Left ventricle myocardium inferior (tissue), 1 donor: ENCODE data around the gene CLEC16A. TPM values are rescaled to one million over a fixed set of nuclear protein-coding genes. Genes with fewer than 3 reads are reported as not detected.
A peak's percentile ranks its signal among the peaks of the same experiment; 100 is the strongest.

ENCODE experiments used
- DNase-seq: peaks from one replicate; pipeline ENCODE4 v3.0.0-alpha.2; 2020
- H3K27ac ChIP-seq: fragments of 200-600 bp; replicated peaks from 2 replicates; pipeline ENCODE4 v1.8.0; 2021
- H3K27me3 ChIP-seq: fragments of 200-600 bp; 2 replicates; pipeline ENCODE4 v1.8.0; 2021; ENCODE audit warnings: low read depth
- H3K36me3 ChIP-seq: fragments of 200-600 bp; 2 replicates; pipeline ENCODE4 v1.8.0; 2021
- H3K4me1 ChIP-seq: fragments of 200-600 bp; 2 replicates; pipeline ENCODE4 v1.8.0; 2021
- H3K4me3 ChIP-seq: fragments of 200-600 bp; 2 replicates; pipeline ENCODE4 v1.8.0; 2021; ENCODE audit warnings: mild to moderate bottlenecking, moderate library complexity
- H3K9me3 ChIP-seq: fragments of 200-600 bp; replicated peaks from 2 replicates; pipeline ENCODE4 v1.8.0; 2021
- intact Hi-C: fragments of 100-400 bp; cut with micrococcal nuclease; formaldehyde crosslinking; loops from one replicate; pipeline ENCODE4 v1.11.0; 2022
- total RNA-seq: library from RNA; stranded (reverse); fragmentation: NEBNext Ultra II Directional; extraction: Animal tissue kit (Norgen Biotek cat#: 25700); gene quantifications from one replicate; pipeline ENCODE4 v1.2.1, GENCODE V29; 2021
- TF ChIP-seq, protein P1 (sequence below): fragments of 200-600 bp; IDR thresholded peaks from 2 replicates; pipeline ENCODE4 v1.8.0; 2021; ENCODE audit warnings: antibody characterized with exemption, mild to moderate bottlenecking, borderline replicate concordance
- donor health status: DM: no; HTN: yes; CAD: no; lungs with severe emphysema.

The CLEC16A gene
- total RNA-seq, 1 donor from 2014 or later, result 24.6 TPM

DNA sequence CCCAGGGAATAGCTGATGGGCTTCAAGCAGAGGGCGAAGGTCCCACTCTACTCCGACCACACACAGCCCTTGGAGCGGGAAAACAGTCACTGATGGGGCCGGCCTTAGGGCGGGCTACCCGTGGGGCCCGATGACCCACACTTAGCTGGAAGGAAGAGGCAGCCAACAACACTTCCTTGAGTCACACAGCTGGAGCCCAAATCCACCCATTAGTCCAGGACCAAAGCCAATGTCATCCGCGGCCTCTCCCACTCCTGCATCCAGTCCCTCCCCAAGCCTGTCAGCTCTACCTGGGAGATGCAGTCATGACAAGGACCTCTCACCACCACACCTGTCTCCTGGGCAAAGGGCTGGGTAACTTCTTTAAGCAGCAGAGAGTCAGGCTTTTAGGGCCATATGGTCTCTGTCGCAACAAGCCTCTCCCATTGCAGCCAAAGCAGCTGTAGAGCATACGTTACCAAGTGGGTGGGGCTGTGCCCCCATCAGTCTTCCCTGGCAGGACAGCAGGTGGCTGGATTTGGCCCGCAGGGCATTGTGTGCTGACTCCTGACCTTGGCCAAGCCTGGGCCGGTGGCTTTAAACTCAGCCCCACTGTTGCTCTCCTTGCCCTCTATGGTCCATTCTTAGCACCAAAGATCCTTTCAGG is 200.9 kb downstream of the CLEC16A start:
- no peak overlapping the region for H3K4me3 ChIP-seq
- no peaks in the 10 kb centered on the region for H3K9me3 ChIP-seq
- H3K4me1 ChIP-seq, result peaks cover 45% of the 10 kb centered on the region
- H3K27ac ChIP-seq, result peak overlapping the region; percentile 31
- TF ChIP-seq, protein P1, sequence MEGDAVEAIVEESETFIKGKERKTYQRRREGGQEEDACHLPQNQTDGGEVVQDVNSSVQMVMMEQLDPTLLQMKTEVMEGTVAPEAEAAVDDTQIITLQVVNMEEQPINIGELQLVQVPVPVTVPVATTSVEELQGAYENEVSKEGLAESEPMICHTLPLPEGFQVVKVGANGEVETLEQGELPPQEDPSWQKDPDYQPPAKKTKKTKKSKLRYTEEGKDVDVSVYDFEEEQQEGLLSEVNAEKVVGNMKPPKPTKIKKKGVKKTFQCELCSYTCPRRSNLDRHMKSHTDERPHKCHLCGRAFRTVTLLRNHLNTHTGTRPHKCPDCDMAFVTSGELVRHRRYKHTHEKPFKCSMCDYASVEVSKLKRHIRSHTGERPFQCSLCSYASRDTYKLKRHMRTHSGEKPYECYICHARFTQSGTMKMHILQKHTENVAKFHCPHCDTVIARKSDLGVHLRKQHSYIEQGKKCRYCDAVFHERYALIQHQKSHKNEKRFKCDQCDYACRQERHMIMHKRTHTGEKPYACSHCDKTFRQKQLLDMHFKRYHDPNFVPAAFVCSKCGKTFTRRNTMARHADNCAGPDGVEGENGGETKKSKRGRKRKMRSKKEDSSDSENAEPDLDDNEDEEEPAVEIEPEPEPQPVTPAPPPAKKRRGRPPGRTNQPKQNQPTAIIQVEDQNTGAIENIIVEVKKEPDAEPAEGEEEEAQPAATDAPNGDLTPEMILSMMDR, result no peak
- DNase-seq, result peak; percentile 53
- H3K36me3 ChIP-seq, result no peaks in the 10 kb centered on the region
- intact Hi-C loops, result no loop called here
- no peaks in the 10 kb centered on the region for H3K27me3 ChIP-seq

DNA sequence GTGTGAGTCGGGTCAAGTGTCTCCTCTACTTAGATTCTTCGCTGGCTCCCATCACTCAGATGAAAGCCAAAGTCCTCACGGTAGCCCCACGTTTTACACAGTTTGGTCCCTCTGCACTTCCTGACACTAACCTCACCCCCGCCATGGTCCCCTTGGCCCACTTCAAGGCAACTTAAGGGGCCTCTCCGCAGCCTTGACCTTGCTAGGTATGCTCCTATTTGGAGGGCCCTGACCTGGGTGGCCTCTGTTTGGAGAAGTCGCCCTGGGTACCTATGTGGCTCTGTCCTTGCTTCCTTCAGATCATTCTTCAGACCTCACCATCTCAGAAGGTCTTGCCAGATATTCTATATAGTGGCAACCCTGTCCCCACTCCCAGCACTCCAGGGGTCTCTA is 201.5 kb downstream of the CLEC16A start:
- H3K36me3 ChIP-seq, result no peaks in the 10 kb centered on the region
- no peaks in the 10 kb centered on the region for H3K27me3 ChIP-seq
- H3K9me3 ChIP-seq, result no peaks in the 10 kb centered on the region
- DNase-seq, result no peak
- intact Hi-C loops, result no loop called here
- TF ChIP-seq, protein P1, result no peak
- peaks cover 40% of the 10 kb centered on the region for H3K4me1 ChIP-seq
- H3K27ac ChIP-seq, result no peak overlapping the region
- H3K4me3 ChIP-seq, result no peak overlapping the region

DNA sequence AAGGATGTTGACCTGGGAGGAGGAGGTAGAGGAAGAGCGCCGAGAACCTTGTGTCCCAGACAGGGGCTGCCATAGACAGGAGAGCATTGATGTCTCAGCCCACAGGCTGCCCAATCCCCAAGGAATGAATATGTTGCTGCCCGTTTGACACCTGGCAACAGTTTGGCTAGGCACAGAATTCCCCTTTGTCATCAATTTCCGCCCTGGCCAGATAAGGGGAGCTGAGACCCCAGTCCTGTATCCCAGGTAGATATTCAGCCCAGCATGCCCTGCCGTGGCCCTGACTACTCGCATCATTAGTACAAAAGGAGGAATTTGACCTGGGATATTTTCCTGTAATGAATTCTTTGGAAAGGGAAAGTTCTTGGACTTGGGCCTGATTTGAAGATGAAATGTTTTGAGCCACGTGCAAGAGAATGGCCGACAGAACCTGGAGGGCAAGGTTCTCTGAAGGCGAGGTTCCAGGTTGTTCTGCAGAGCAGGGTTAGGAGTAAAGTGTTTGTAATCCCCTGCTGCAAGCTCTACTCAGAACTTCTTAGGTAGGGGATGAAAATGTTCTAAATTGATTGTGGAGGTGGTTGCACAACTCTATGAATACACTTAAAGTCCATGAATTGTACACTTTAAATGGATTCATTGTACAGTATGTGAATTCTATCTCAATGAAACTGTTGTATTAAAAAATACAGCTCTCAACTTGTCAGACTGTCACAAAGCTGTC is 202.8 kb downstream of the CLEC16A start:
- Histone ChIP-seq H3K27me3 (no peaks in the 10 kb centered on the region), H3K4me1 (peaks cover 26% of the 10 kb centered on the region), H3K4me3 (no peak overlapping the region), H3K36me3 (no peaks in the 10 kb centered on the region), H3K9me3 (no peaks in the 10 kb centered on the region), H3K27ac (no peak overlapping the region)
- intact Hi-C loops, result no loop called here
- DNase-seq, result no peak
- TF ChIP-seq, protein P1, result no peak

DNA sequence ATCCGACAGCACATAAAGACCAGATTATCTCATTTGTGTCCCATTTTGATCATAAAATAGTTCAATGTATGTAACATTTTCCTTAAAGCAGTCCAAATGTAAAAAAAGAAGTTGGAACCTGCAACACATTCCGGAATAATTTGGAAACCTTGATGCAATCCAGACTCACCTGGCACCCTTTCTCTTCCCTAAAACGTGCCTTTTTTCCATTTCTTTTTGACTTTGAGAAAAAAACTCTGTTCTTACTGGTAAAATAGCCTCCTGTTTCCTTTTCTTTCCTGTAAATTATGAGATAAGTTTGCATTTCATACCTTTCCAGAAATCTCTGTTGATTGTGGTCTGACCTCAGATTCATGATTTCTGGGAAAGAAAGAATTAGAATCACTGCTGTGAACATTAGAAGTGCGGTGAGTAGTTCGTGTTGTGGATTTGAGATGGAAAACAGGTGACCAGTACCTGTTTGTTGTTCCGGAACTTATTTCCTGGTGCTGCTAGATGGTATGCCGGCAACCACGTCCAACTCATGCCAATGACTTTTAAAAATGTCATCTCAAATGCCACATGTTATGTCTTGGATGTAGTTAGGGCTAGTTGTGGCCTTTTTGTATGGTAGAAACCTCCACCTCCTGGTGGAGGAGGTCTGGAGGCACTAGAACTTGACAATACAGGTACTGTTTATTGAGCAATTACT is 203.5 kb downstream of the CLEC16A start:
- intact Hi-C loops, result no loop called here
- no peaks in the 10 kb centered on the region for H3K9me3 ChIP-seq
- DNase-seq, result no peak
- H3K4me3 ChIP-seq, result no peak overlapping the region
- H3K27ac ChIP-seq, result no peak overlapping the region
- no peaks in the 10 kb centered on the region for H3K36me3 ChIP-seq
- H3K4me1 ChIP-seq, result peaks cover 20% of the 10 kb centered on the region
- H3K27me3 ChIP-seq, result no peaks in the 10 kb centered on the region
- TF ChIP-seq, protein P1, result no peak

DNA sequence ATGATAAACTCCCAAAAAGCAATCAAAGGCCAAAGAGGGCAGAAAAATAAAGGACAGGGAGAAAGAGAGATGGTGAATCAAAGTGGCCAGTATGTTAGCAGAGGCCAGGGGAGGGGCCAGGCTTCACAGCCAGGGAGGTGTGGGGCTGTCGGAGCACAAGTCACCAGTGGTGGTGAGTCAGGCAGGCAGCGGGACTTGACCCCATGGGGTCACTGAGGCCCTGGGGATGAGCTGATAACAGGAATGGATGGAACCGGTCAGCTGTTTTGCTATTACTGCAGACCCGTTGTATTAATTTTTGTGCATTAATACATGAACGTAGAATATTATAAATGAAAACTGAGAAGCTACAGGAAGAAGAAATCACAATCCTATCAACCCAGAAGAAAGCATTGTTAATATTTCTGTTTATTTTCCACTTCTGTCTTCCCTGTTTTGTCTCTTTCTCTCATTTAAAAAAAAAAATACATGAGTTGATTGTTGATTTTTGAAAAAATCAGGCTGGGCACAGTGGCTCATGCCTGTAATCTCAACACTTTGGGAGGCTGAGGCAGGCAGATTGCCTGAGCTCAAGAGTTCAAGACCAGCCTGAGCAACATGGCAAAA is 204.8 kb downstream of the CLEC16A start:
- H3K36me3 ChIP-seq, result no peaks in the 10 kb centered on the region
- TF ChIP-seq, protein P1, result no peak
- intact Hi-C loops, result no loop called here
- H3K4me1 ChIP-seq, result peaks cover 7% of the 10 kb centered on the region
- no peaks in the 10 kb centered on the region for H3K27me3 ChIP-seq
- H3K9me3 ChIP-seq, result no peaks in the 10 kb centered on the region
- DNase-seq, result no peak
- no peak overlapping the region for H3K27ac ChIP-seq
- no peak overlapping the region for H3K4me3 ChIP-seq
